GM19463 (cell line): ENCODE results near the gene XAGE3.
"Not testable (repeated sequence)": the region's sequence is repeated elsewhere in the genome, so short reads cannot be mapped to it uniquely, and the experiment has no call there.

Experiments
- ATAC-seq: cut with Tn5 transposase; IDR thresholded peaks from one replicate; pipeline ENCODE4 v1.9.1; 2021; ENCODE audit warnings: mild to moderate bottlenecking, moderate library complexity; ENCODE audit not compliant: unreplicated experiment

The XAGE3 gene

DNA sequence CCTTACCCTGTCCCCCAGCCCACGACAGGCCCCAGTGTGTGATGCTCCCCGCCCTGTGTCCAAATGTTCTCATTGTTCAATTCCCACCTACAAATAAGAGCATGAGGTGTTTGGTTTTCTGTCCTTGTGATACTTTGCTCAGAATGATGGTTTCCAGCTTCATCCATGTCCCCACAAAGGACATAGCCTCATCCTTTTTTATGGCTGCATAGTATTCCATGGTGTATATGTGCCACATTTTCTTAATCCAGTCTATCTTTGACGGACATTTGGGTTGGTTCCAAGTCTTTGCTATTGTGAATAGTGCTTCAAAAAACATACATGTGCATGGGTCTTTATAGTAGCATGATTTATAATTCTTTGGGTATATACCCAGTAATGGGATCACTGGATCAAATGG, 24.3 kb downstream of the XAGE3 start:
- ATAC-seq, result not testable (repeated sequence)

- ATAC-seq, result no peak
Measured at GRCh38 chrX:52839137-52839536, 28.7 kb downstream of the XAGE3 start.

- ATAC-seq, result no peak
Measured at GRCh38 chrX:52830551-52830950, 37.3 kb downstream of the XAGE3 start.

GRCh38 chrX:52824608-52825007, 43.3 kb downstream of the XAGE3 start:
- no peak for ATAC-seq

DNA sequence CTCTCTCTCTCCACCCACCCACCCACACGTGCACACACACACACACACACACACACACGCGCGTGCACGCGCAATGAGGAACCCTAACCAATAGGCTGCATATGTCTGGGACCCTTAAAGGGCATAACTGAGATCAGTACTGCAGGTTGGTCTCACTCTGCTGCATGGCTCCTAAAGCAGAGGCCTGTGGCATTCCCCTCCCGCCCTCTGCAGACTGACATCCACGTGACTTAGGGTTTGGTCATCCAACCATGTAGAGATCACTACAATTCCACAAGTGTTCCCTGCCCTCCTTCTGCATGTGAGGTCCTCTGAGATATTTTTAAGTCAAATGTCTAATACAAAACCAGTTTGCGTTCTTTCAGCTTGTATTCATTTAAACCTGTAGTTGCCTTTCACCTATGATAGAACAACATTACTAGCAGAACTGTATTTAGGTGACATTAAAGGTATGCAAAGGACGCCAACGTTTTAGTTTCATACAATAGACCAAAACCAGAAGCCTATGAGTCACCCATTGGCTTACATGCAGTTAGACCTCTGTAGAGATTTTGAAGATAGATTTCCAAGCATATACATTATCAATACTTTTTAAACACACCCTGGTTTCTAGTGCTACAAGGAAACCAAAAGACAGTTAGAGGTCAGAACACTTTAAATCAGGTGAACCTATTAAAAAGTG, 46.7 kb downstream of the XAGE3 start:
- no peak for ATAC-seq

DNA sequence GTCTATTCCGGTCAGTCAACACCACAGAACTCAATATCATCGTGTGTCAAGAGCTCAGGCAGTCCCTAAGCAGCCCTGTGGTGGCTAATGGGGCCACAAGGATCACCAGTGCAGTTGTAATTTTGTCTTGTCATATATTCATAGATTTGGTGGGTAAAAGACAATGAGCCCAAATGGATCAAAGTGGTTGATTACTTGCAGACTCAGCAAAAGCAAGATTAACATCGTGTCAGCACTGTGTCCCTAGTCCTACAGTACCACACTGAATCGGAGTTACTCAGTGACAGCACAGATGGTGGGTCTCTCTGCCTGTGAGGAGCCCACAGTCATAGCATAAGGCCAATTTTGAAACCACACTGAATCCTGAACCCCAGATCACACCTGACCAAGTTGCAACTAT, 48.1 kb downstream of the XAGE3 start:
- no peak for ATAC-seq
